MM.1S (cell line): Measurements from ENCODE around the gene TRDN.

Source experiments
- CTCF ChIP-seq: fragments of 300-600 bp; sonication (generic); IDR thresholded peaks from 2 replicates; pipeline ENCODE4 v1.5.1; 2016; ENCODE audit warnings: antibody characterized with exemption, low read length, mixed read lengths
- EZH2 ChIP-seq: fragments of 300-600 bp; sonication (generic); optimal IDR thresholded peaks from 2 replicates; pipeline ENCODE3; 2017; ENCODE audit warnings: low read depth, mild to moderate bottlenecking, antibody characterized with exemption, low read length, mixed read lengths

GRCh38 chr6:123418071-123418470 lies 218.7 kb downstream of the TRDN start:
- TF ChIP-seq CTCF: no peak
- TF ChIP-seq EZH2: no peak
